H9 (cell line): ENCODE measurements around the gene PIP5KL1. TPM values are rescaled to one million over a fixed set of nuclear protein-coding genes. Genes with fewer than 3 reads are reported as not detected.

Experiments used
- DNase-seq: peaks from one replicate; pipeline ENCODE4 v3.0.0-alpha.2; 2017
- H2AFZ ChIP-seq: one replicate; pipeline ENCODE4 v1.6.1; 2013; ENCODE audit warnings: mild to moderate bottlenecking, low read length, control low read depth, moderate library complexity
- H2AK5ac ChIP-seq: 2 replicates; pipeline ENCODE4 v1.6.1; 2013; ENCODE audit warnings: low read length, control low read depth, mixed read lengths; ENCODE audit not compliant: insufficient read length
- H2BK120ac ChIP-seq: one replicate; pipeline ENCODE4 v1.6.1; 2013; ENCODE audit warnings: low read depth, mild to moderate bottlenecking, low read length, control low read depth, inconsistent platforms; ENCODE audit not compliant: poor library complexity, severe bottlenecking
- H2BK12ac ChIP-seq: 2 replicates; pipeline ENCODE4 v1.6.1; 2013; ENCODE audit warnings: low read length, control low read depth, mixed read lengths, low read depth; ENCODE audit not compliant: insufficient read length
- H2BK15ac ChIP-seq: 2 replicates; pipeline ENCODE4 v1.6.1; 2013; ENCODE audit warnings: low read depth, low read length, control low read depth
- H2BK20ac ChIP-seq: one replicate; pipeline ENCODE4 v1.6.1; 2013; ENCODE audit warnings: low read depth, mild to moderate bottlenecking, low read length, control low read depth, inconsistent platforms; ENCODE audit not compliant: poor library complexity, severe bottlenecking
- H2BK5ac ChIP-seq: 2 replicates; pipeline ENCODE4 v1.6.1; 2013; ENCODE audit warnings: low read length, control low read depth, mixed read lengths; ENCODE audit not compliant: insufficient read length
- H3K14ac ChIP-seq: 2 replicates; pipeline ENCODE4 v1.6.1; 2013; ENCODE audit warnings: low read length, control low read depth; ENCODE audit not compliant: insufficient read depth
- H3K18ac ChIP-seq: 2 replicates; pipeline ENCODE4 v1.6.1; 2013; ENCODE audit warnings: low read depth, mild to moderate bottlenecking, mixed read lengths, low read length, control low read depth; ENCODE audit not compliant: insufficient read length
- H3K23ac ChIP-seq: 2 replicates; pipeline ENCODE4 v1.6.1; 2013; ENCODE audit warnings: low read length, control low read depth, mixed read lengths, low read depth; ENCODE audit not compliant: insufficient read length
- H3K23me2 ChIP-seq: 2 replicates; pipeline ENCODE4 v1.6.1; 2013; ENCODE audit warnings: low read depth, mild to moderate bottlenecking, mixed read lengths, low read length, control low read depth; ENCODE audit not compliant: insufficient read length, poor library complexity, severe bottlenecking
- H3K27ac ChIP-seq: 2 replicates; pipeline ENCODE4 v1.5.1; 2013; ENCODE audit warnings: low read length, control low read depth, mixed read lengths, low read depth; ENCODE audit not compliant: insufficient read length
- H3K27me3 ChIP-seq: 2 replicates; pipeline ENCODE4 v1.6.1; 2013; ENCODE audit warnings: low read length, control low read depth, inconsistent platforms; ENCODE audit not compliant: insufficient read depth
- H3K4ac ChIP-seq: 2 replicates; pipeline ENCODE4 v1.6.1; 2013; ENCODE audit warnings: low read depth, mild to moderate bottlenecking, control low read depth, inconsistent platforms, low read length, moderate library complexity
- H3K4me1 ChIP-seq: 2 replicates; pipeline ENCODE4 v1.6.1; 2013; ENCODE audit warnings: low read length, control low read depth, inconsistent platforms; ENCODE audit not compliant: insufficient read depth
- H3K4me2 ChIP-seq: 2 replicates; pipeline ENCODE4 v1.6.1; 2013; ENCODE audit warnings: low read length, control low read depth, mixed read lengths; ENCODE audit not compliant: insufficient read length, insufficient read depth
- H3K56ac ChIP-seq: 2 replicates; pipeline ENCODE4 v1.6.1; 2013; ENCODE audit warnings: low read depth, mild to moderate bottlenecking, mixed read lengths, low read length, control low read depth; ENCODE audit not compliant: insufficient read length
- H3K79me1 ChIP-seq: 2 replicates; pipeline ENCODE4 v1.6.1; 2013; ENCODE audit warnings: low read depth, mild to moderate bottlenecking, moderate library complexity, low read length, control low read depth, inconsistent platforms; ENCODE audit not compliant: insufficient read depth, poor library complexity, severe bottlenecking
- H3K79me2 ChIP-seq: 2 replicates; pipeline ENCODE4 v1.6.1; 2013; ENCODE audit warnings: low read length, control low read depth, inconsistent platforms; ENCODE audit not compliant: insufficient read depth
- H3K9ac ChIP-seq: 2 replicates; pipeline ENCODE4 v1.6.1; 2013; ENCODE audit warnings: low read length, control low read depth, mixed read lengths; ENCODE audit not compliant: insufficient read length; ENCODE audit errors: extremely low read depth
- H3K9me3 ChIP-seq: one replicate; pipeline ENCODE4 v1.6.1; 2013; ENCODE audit warnings: low read depth, low read length, inconsistent platforms; ENCODE audit not compliant: control insufficient read depth
- H3T11ph ChIP-seq: one replicate; pipeline ENCODE4 v1.6.1; 2013; ENCODE audit warnings: mild to moderate bottlenecking, low read length, control low read depth, inconsistent platforms
- H4K20me1 ChIP-seq: one replicate; pipeline ENCODE4 v1.6.1; 2013; ENCODE audit not compliant: control insufficient read depth, insufficient read length, insufficient read depth
- H4K5ac ChIP-seq: 2 replicates; pipeline ENCODE4 v1.6.1; 2013; ENCODE audit warnings: low read depth, mild to moderate bottlenecking, mixed read lengths, low read length, control low read depth; ENCODE audit not compliant: insufficient read length
- H4K8ac ChIP-seq: replicated peaks from 2 replicates; pipeline ENCODE4 v1.6.1; 2013; ENCODE audit warnings: low read length, control low read depth, mixed read lengths, low read depth; ENCODE audit not compliant: insufficient read length
- H4K91ac ChIP-seq: 2 replicates; pipeline ENCODE4 v1.6.1; 2013; ENCODE audit warnings: low read depth, mild to moderate bottlenecking, moderate library complexity, mixed read lengths, low read length, control low read depth; ENCODE audit not compliant: insufficient read length
- H3K27ac Mint-ChIP-seq, 3 experiments: 2 replicates in 2 of 3; 3 replicates in 1 of 3; pipeline ENCODE4 v1.8.0; 2020 to 2021; ENCODE audit warnings: mixed read lengths in 3 of 3, mild to moderate bottlenecking in 1 of 3, moderate library complexity in 1 of 3
- H3K27me3 Mint-ChIP-seq: 2 replicates; pipeline ENCODE4 v1.8.0; 2021; ENCODE audit warnings: low read depth, mild to moderate bottlenecking, moderate library complexity, mixed read lengths
- H3K36me3 Mint-ChIP-seq, 3 experiments: 2 replicates in 2 of 3; 3 replicates in 1 of 3; pipeline ENCODE4 v1.8.0; 2020 to 2021; ENCODE audit warnings: low read depth in 3 of 3, mixed read lengths in 3 of 3; ENCODE audit not compliant: insufficient read depth in 1 of 3
- H3K4me1 Mint-ChIP-seq, 2 experiments: 2 replicates each; pipeline ENCODE4 v1.8.0; 2020; ENCODE audit warnings: mixed read lengths in 2 of 2
- H3K4me3 Mint-ChIP-seq, 2 experiments: 2 replicates in 1 of 2; 3 replicates in 1 of 2; pipeline ENCODE4 v1.8.0; 2020 to 2021; ENCODE audit warnings: mild to moderate bottlenecking in 2 of 2, mixed read lengths in 2 of 2, moderate library complexity in 1 of 2
- H3K9me3 Mint-ChIP-seq, 2 experiments: 2 replicates in 1 of 2; 3 replicates in 1 of 2; pipeline ENCODE4 v1.8.0; 2020; ENCODE audit warnings: mild to moderate bottlenecking in 2 of 2, mixed read lengths in 2 of 2, moderate library complexity in 1 of 2
- CTCF ChIP-seq: fragments of 200-600 bp; sonication (generic); conservative IDR thresholded peaks from 3 replicates; pipeline ENCODE4 v1.8.0; 2021; ENCODE audit warnings: antibody characterized with exemption, mild to moderate bottlenecking
- WGBS: extraction: QIAGEN DNeasy Blood & Tissue Kit; methylation state at CpG from one replicate; pipeline ENCODE4 v1.1.7; 2013; ENCODE audit warnings: missing lambda C conversion rate, low lambda C conversion rate, mixed read lengths; ENCODE audit not compliant: insufficient read length; ENCODE audit errors: extremely low coverage; 5-methylcytosine and 5-hydroxymethylcytosine counted together
- total RNA-seq: library from RNA; stranded (reverse); gene quantifications from 2 replicates; pipeline ENCODE4 v1.2.1, GENCODE V29; 2021

The PIP5KL1 gene
- total RNA-seq, 1 experiment from 2014 or later: 11.6 TPM

GRCh38 chr9:127977009-127977883 is 46.7 kb upstream of the PIP5KL1 start:
- peaks cover 49% of the 10 kb centered on the region; the same call in 1 of the 2 replicates for H3K79me2 ChIP-seq
- no peak overlapping the region for H2BK5ac ChIP-seq
- no peak overlapping the region for H2AK5ac ChIP-seq
- no peaks in the 10 kb centered on the region for H3K27me3 ChIP-seq
- no peak overlapping the region for H3K27ac ChIP-seq
- H4K8ac ChIP-seq: no peak overlapping the region
- Mint-ChIP-seq H3K9me3 (no peaks in the 10 kb centered on the region), H3K27ac (peak overlapping the region in 1 of 3 experiments; percentile 35; a peak in 1 of 7 replicates), H3K36me3 (peaks cover 0 to 8% (median 0%) of the 10 kb centered on the region in 3 experiments; a peak in 1 of 7 replicates), H3K27me3 (no peaks in the 10 kb centered on the region; the same call in 1 of the 2 replicates), H3K4me1 (peaks cover 54 to 63% of the 10 kb centered on the region in 2 experiments), H3K4me3 (peak overlapping the region; percentile 76 to 91; a peak in 2 of 5 replicates)
- no peak overlapping the region for H3K9ac ChIP-seq
- peaks cover 19% of the 10 kb centered on the region for H3K23me2 ChIP-seq
- TF ChIP-seq CTCF: no peak
- H2BK20ac ChIP-seq: no peak overlapping the region
- peaks cover 9% of the 10 kb centered on the region for H3K79me1 ChIP-seq
- H3K14ac ChIP-seq: no peak overlapping the region; the same call in 1 of the 2 replicates
- no peak overlapping the region for H2BK15ac ChIP-seq
- H3K4ac ChIP-seq: no peak overlapping the region
- H4K91ac ChIP-seq: no peak overlapping the region
- peaks cover 8% of the 10 kb centered on the region for H3K4me1 ChIP-seq
- WGBS: no CpG with 5 or more reads among the region's 7 CpGs
- no peak overlapping the region for H2AFZ ChIP-seq
- peak overlapping the region; percentile 28 for H3K4me2 ChIP-seq
- no peak overlapping the region for H3K56ac ChIP-seq
- no peak overlapping the region for H3K18ac ChIP-seq
- peaks cover 2% of the 10 kb centered on the region for H4K20me1 ChIP-seq
- no peak overlapping the region for H4K5ac ChIP-seq
- no peak for DNase-seq
- no peak overlapping the region for H2BK120ac ChIP-seq
- H2BK12ac ChIP-seq: no peak overlapping the region
- no peak overlapping the region for H3K23ac ChIP-seq
- no peaks in the 10 kb centered on the region for H3K9me3 ChIP-seq
- no peak overlapping the region for H3T11ph ChIP-seq
